ENCODE results near the gene OR10A7. TPM values are rescaled to one million over a fixed set of nuclear protein-coding genes. Genes with fewer than 3 reads are reported as not detected.

Gene OR10A7
- total and polyA plus RNA-seq, 2 of the 13 experiments (the other 11 are each of a cell fraction or from before 2014, with no cell fraction given): not detected

GRCh38 chr12:55226523-55226922 is 5.7 kb downstream of the OR10A7 start (continued):
- TF ChIP-seq ZNF777 (CRISPR knock-in tag; IDR thresholded peaks at IDR 0.05) (no peak), SIX1 (CRISPR knock-in tag; IDR thresholded peaks at IDR 0.05; ENCODE audit: borderline replicate concordance) (no peak), UBTF (CRISPR knock-in tag; IDR thresholded peaks at IDR 0.05) (no peak)

- no peak for FAIRE-seq
Measured at GRCh38 chr12:55227643-55228042, 6.8 kb downstream of the OR10A7 start.

GRCh38 chr12:55244309-55244708 is 23.5 kb downstream of the OR10A7 start, which contains the start of gene OR6C74:
Gene OR6C74 (plus strand): TSS chr12:55244609. CDS start chr12:55247288, 2,679 bp downstream.
- in situ Hi-C loops (cut with HindIII; ENCODE audit: extremely low pct_ligation_motif_present, low pct_unique_long_range_greater_than_20kb) (no loop called here), intact Hi-C loops (cut with micrococcal nuclease; ENCODE audit: unreplicated experiment) (no loop called here)
- no peaks in the 10 kb centered on the region for H4K20me1 ChIP-seq (ENCODE audit: insufficient read depth, low read length)
- POLR2A ChIA-PET: no interaction called here
- no peaks in the 10 kb centered on the region for H3K9me3 ChIP-seq (ENCODE audit: low read length)
- DNase-seq (ENCODE audit: low spot score): no peak
- no peaks in the 10 kb centered on the region for H3K79me2 ChIP-seq (ENCODE audit: insufficient read depth, low read length)
- no peaks in the 10 kb centered on the region; a peak in 1 of 5 replicates for H3K27me3 ChIP-seq (ENCODE audit: control insufficient read depth in 1 of 2, insufficient read depth in 2 of 2, low read length in 2 of 2)
- H3K4me1 ChIP-seq (ENCODE audit: insufficient read depth, low read length): no peaks in the 10 kb centered on the region
- no peak within 1 kb of the TSS for H2AFZ ChIP-seq (ENCODE audit: low read length)
- no peak for ATAC-seq
- FAIRE-seq: no peak
- no peaks in the 10 kb centered on the region for H3K36me3 ChIP-seq (replicated peaks in 1 of 2; ENCODE audit: control insufficient read depth in 1 of 2, insufficient read depth in 2 of 2, low read length in 2 of 2)
- H3K27ac ChIP-seq (ENCODE audit: extremely low read length, insufficient read depth, low read length): no peak within 1 kb of the TSS
- 0% methylated on average over 3 of the region's 3 CpGs for WGBS (ENCODE audit: low lambda C conversion rate)
- H3K9ac ChIP-seq (ENCODE audit: insufficient read depth, low read depth, low read length): no peak within 1 kb of the TSS
- H3K4me2 ChIP-seq (ENCODE audit: low read depth, low read length): no peak within 1 kb of the TSS
- CTCF ChIA-PET (ENCODE audit: low intra/inter-chr PET ratio, low total read pairs): no interaction called here
- H3K4me3 ChIP-seq (replicated peaks in 1 of 3; ENCODE audit: insufficient read depth in 1 of 3, low read depth in 2 of 3, low read length in 3 of 3): no peak within 1 kb of the TSS
- BruUV-seq (replicated peaks): no TSS peak
- no peak for TF ChIP-seq CEBPZ (IDR thresholded peaks at IDR 0.05; ENCODE audit: low read length)
- TF ChIP-seq ZNF275 (CRISPR knock-in tag; IDR thresholded peaks at IDR 0.05; ENCODE audit: borderline replicate concordance): no peak
- TF ChIP-seq ZNF547 (CRISPR knock-in tag; IDR thresholded peaks at IDR 0.05): no peak
- TF ChIP-seq IKZF1 (IDR thresholded peaks at IDR 0.05): no peak
- no peak for TF ChIP-seq ZNF329 (CRISPR knock-in tag; IDR thresholded peaks at IDR 0.05; ENCODE audit: low read depth)
- TF ChIP-seq ZNF850 (CRISPR knock-in tag; conservative IDR thresholded peaks at IDR 0.05): no peak
- TF ChIP-seq ZSCAN29 (CRISPR knock-in tag; conservative IDR thresholded peaks at IDR 0.05): no peak

More at GRCh38 chr12:55227643-55228042, 6.8 kb downstream of the OR10A7 start:
- Histone ChIP-seq H3K36me3 (replicated peaks in 1 of 2; ENCODE audit: control insufficient read depth in 1 of 2, insufficient read depth in 2 of 2, low read length in 2 of 2) (no peaks in the 10 kb centered on the region), H3K27me3 (ENCODE audit: control insufficient read depth in 1 of 2, insufficient read depth in 2 of 2, low read length in 2 of 2) (no peaks in the 10 kb centered on the region), H3K4me2 (ENCODE audit: low read depth, low read length) (no peak overlapping the region), H3K4me3 (replicated peaks in 1 of 3; ENCODE audit: insufficient read depth in 1 of 3, low read depth in 2 of 3, low read length in 3 of 3) (no peak overlapping the region), H3K4me1 (ENCODE audit: insufficient read depth, low read length) (no peaks in the 10 kb centered on the region), H3K79me2 (ENCODE audit: insufficient read depth, low read length) (no peaks in the 10 kb centered on the region), H3K9ac (ENCODE audit: insufficient read depth, low read depth, low read length) (no peak overlapping the region), H3K9me3 (ENCODE audit: low read length) (no peaks in the 10 kb centered on the region), H4K20me1 (ENCODE audit: insufficient read depth, low read length) (no peaks in the 10 kb centered on the region), H3K27ac (ENCODE audit: extremely low read length, insufficient read depth, low read length) (no peak overlapping the region), H2AFZ (ENCODE audit: low read length) (no peak overlapping the region)
- WGBS (ENCODE audit: low lambda C conversion rate): under 1% methylated on average over 3 of the region's 3 CpGs
- CTCF ChIA-PET (ENCODE audit: low intra/inter-chr PET ratio, low total read pairs): no interaction called here
- TF ChIP-seq CEBPB (IDR thresholded peaks at IDR 0.05; ENCODE audit: borderline replicate concordance, low read depth, low read length) (0 out of 2 replicates have a peak, but pooled peaks have one; percentile 16), TCF7 (IDR thresholded peaks at IDR 0.05; ENCODE audit: low read depth) (no peak)
- intact Hi-C loops (cut with micrococcal nuclease; ENCODE audit: unreplicated experiment) (no loop called here), in situ Hi-C loops (cut with HindIII; ENCODE audit: extremely low pct_ligation_motif_present, low pct_unique_long_range_greater_than_20kb) (no loop called here)
- DNase-seq (ENCODE audit: low spot score) (no peak), ATAC-seq (no peak)
- POLR2A ChIA-PET: no interaction called here
- no TSS peak for BruUV-seq (replicated peaks)
